KMS-11 (cell line): ENCODE results near the gene ST7.

Experiments used
- H2AFZ ChIP-seq: fragments of 200-600 bp; sonication (generic); 2 replicates; pipeline ENCODE4 v1.6.1; 2016; ENCODE audit warnings: antibody characterized with exemption, mixed run types, low read depth
- H3K27ac ChIP-seq: fragments of 200-600 bp; sonication (generic); 2 replicates; pipeline ENCODE4 v1.6.1; 2016; ENCODE audit warnings: mild to moderate bottlenecking, mixed run types
- H3K27me3 ChIP-seq: fragments of 200-600 bp; sonication (generic); 2 replicates; pipeline ENCODE4 v1.6.1; 2017; ENCODE audit warnings: mild to moderate bottlenecking, low read depth, mixed run types, moderate library complexity; ENCODE audit not compliant: insufficient read depth
- H3K36me3 ChIP-seq: fragments of 200-600 bp; sonication (generic); 2 replicates; pipeline ENCODE4 v1.6.1; 2017; ENCODE audit warnings: mild to moderate bottlenecking, mixed run types; ENCODE audit not compliant: insufficient read depth
- H3K4me1 ChIP-seq: fragments of 200-600 bp; sonication (generic); 2 replicates; pipeline ENCODE4 v1.6.1; 2016; ENCODE audit warnings: mild to moderate bottlenecking, low read depth, mixed run types; ENCODE audit not compliant: poor library complexity, severe bottlenecking
- H3K4me2 ChIP-seq: fragments of 200-600 bp; sonication (generic); 2 replicates; pipeline ENCODE4 v1.7.0; 2016; ENCODE audit warnings: mild to moderate bottlenecking, mixed run types
- H3K4me3 ChIP-seq: fragments of 200-600 bp; sonication (generic); IDR thresholded peaks from 2 replicates; pipeline ENCODE4 v1.6.1; 2017; ENCODE audit warnings: low read depth, low read length, mixed read lengths; ENCODE audit not compliant: insufficient read depth
- H3K79me2 ChIP-seq: fragments of 200-600 bp; sonication (generic); 2 replicates; pipeline ENCODE4 v1.6.1; 2016; ENCODE audit warnings: low read depth, mixed run types; ENCODE audit not compliant: insufficient read depth
- H3K9ac ChIP-seq: fragments of 200-600 bp; sonication (generic); 2 replicates; pipeline ENCODE4 v1.6.1; 2016; ENCODE audit warnings: mild to moderate bottlenecking, mixed run types
- H4K20me1 ChIP-seq: fragments of 200-600 bp; sonication (generic); 2 replicates; pipeline ENCODE4 v1.6.1; 2016; ENCODE audit warnings: mild to moderate bottlenecking, mixed run types; ENCODE audit not compliant: insufficient read depth
- TF ChIP-seq, protein P1 (sequence below): fragments of 200-600 bp; sonication (generic); conservative IDR thresholded peaks from 2 replicates; pipeline ENCODE4 v1.6.1; 2017; ENCODE audit warnings: low read depth, mild to moderate bottlenecking, antibody characterized with exemption, low read length, moderate library complexity, mixed read lengths

Gene ST7

DNA sequence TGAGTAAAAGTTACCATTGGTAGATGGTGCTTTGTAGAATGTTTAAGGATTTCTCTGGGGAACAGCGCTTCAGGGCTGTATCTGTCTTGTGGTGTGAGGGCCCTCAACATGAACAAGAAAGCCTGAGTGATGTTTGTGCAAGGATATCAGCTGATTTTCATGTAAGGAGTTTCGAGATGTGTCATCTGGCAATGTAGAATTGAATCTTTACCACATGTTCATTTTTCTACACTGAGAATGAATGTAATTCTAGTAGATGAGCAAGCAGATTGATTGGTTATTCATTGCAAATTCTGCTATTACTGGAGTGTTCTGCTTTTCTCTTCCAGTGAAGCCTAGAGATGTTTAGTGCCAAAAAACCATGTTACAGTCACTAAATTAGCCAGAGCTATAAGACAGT lies 87.7 kb downstream of the ST7 start:
- no peaks in the 10 kb centered on the region for H3K27me3 ChIP-seq
- no peak overlapping the region for H3K9ac ChIP-seq
- H3K4me3 ChIP-seq: no peak overlapping the region
- no peak overlapping the region for H3K4me2 ChIP-seq
- H2AFZ ChIP-seq: no peak overlapping the region
- H3K27ac ChIP-seq: no peak overlapping the region
- H3K4me1 ChIP-seq: no peaks in the 10 kb centered on the region
- no peaks in the 10 kb centered on the region for H4K20me1 ChIP-seq
- H3K79me2 ChIP-seq: no peaks in the 10 kb centered on the region
- TF ChIP-seq, protein P1, sequence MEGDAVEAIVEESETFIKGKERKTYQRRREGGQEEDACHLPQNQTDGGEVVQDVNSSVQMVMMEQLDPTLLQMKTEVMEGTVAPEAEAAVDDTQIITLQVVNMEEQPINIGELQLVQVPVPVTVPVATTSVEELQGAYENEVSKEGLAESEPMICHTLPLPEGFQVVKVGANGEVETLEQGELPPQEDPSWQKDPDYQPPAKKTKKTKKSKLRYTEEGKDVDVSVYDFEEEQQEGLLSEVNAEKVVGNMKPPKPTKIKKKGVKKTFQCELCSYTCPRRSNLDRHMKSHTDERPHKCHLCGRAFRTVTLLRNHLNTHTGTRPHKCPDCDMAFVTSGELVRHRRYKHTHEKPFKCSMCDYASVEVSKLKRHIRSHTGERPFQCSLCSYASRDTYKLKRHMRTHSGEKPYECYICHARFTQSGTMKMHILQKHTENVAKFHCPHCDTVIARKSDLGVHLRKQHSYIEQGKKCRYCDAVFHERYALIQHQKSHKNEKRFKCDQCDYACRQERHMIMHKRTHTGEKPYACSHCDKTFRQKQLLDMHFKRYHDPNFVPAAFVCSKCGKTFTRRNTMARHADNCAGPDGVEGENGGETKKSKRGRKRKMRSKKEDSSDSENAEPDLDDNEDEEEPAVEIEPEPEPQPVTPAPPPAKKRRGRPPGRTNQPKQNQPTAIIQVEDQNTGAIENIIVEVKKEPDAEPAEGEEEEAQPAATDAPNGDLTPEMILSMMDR: no peak
- no peaks in the 10 kb centered on the region for H3K36me3 ChIP-seq

DNA sequence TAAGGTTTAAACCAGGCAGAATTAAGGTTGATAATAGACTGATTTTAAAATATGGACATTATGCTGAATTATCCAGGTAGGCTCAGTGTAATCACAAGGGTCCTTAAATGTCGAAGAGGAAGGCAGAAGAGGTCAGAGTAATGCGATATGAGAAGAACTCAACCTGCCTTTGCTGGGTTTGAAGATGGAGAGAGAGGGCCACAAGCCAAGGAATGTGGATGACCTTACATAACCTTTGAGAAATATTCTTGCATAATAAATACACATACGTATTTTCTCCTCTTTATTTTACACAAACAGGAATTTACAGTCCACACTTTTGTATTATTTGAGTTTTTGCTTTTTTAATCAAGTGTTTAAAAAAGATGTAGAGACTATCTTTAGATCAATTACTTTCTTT lies 88.5 kb downstream of the ST7 start:
- Histone ChIP-seq H4K20me1 (no peaks in the 10 kb centered on the region), H3K79me2 (no peaks in the 10 kb centered on the region), H3K27ac (no peak overlapping the region), H3K9ac (no peak overlapping the region), H2AFZ (no peak overlapping the region), H3K4me3 (no peak overlapping the region), H3K27me3 (no peaks in the 10 kb centered on the region), H3K4me1 (peaks cover 4% of the 10 kb centered on the region), H3K36me3 (no peaks in the 10 kb centered on the region), H3K4me2 (no peak overlapping the region)
- TF ChIP-seq, protein P1: no peak

DNA sequence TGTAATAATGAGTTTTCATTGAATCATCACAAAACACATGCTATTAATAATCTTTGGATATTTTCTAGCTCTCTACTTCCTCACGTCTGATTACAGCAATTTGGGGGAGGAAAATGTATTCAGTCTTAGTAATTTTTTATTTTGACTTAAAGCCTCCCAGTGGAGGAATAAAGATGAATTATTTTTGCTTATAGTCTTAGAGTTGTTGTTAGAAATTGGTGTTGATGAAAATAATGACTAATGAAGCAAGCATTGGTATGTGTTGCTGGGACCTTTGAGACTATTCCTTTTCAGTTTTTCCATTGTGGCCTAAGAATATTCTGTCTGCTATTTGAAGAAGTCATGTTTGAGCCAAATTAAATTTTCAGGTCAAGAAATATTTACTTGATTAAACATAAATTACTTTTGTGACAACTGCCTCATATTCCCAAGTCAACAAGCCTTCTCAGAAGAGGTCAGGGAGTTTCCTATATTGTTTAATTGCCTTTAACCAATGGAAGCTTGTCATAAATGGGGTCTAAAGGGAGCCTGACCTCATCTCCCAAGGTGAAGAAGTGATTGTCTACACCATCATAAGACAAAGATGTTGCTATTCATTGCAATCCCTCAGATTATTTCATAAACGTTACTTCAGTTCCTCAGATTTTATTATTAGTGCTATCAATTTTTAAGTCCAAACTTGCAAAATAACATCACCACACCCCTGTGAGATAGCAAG lies 90.0 kb downstream of the ST7 start:
- no peaks in the 10 kb centered on the region for H3K36me3 ChIP-seq
- H2AFZ ChIP-seq: no peak overlapping the region
- no peak overlapping the region for H3K9ac ChIP-seq
- no peak overlapping the region for H3K4me2 ChIP-seq
- peaks cover 8% of the 10 kb centered on the region for H3K4me1 ChIP-seq
- no peaks in the 10 kb centered on the region for H3K27me3 ChIP-seq
- H3K27ac ChIP-seq: no peak overlapping the region
- TF ChIP-seq, protein P1: no peak
- H4K20me1 ChIP-seq: no peaks in the 10 kb centered on the region
- no peak overlapping the region for H3K4me3 ChIP-seq
- no peaks in the 10 kb centered on the region for H3K79me2 ChIP-seq

DNA sequence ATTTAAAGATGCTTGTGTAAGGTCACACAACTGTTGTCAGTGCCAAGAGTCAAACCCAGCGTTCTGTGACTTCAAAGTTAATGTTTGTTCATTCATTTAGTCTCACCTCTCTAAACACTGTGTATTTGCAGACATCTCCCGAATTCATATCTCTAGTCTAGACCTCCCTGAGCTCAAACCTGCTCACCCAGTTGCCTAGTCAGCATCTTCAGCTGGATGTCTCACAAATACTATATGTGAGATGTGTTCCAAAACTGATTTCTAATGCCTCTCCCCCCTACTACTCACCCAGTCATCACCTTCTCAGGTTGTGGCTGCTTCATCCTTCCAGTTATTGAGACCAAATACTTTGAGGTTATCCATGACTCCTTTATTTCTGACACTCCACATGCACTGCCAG lies 91.4 kb downstream of the ST7 start:
- Histone ChIP-seq H3K4me3 (no peak overlapping the region), H3K9ac (no peak overlapping the region), H3K79me2 (no peaks in the 10 kb centered on the region), H3K4me2 (no peak overlapping the region), H3K27ac (no peak overlapping the region), H3K36me3 (no peaks in the 10 kb centered on the region), H3K27me3 (no peaks in the 10 kb centered on the region), H2AFZ (no peak overlapping the region), H4K20me1 (no peaks in the 10 kb centered on the region), H3K4me1 (peaks cover 8% of the 10 kb centered on the region)
- TF ChIP-seq, protein P1: no peak
